Hepatocyte (in vitro differentiated cells): Measurements from ENCODE around the gene MKRN2. TPM values are rescaled to one million over a fixed set of nuclear protein-coding genes. Genes with fewer than 3 reads are reported as not detected.

Experiments
- DNase-seq: peaks from one replicate; pipeline ENCODE4 v3.0.0-alpha.2; 2016; ENCODE audit warnings: low spot score
- H2AFZ ChIP-seq: fragments of 200-600 bp; sonication (generic); 2 replicates; pipeline ENCODE4 v1.6.0; 2016; ENCODE audit warnings: antibody characterized with exemption, mild to moderate bottlenecking
- H3K27ac ChIP-seq: fragments of 200-600 bp; sonication (generic); 2 replicates; pipeline ENCODE4 v1.5.1; 2016; ENCODE audit warnings: mild to moderate bottlenecking
- H3K27me3 ChIP-seq: fragments of 200-600 bp; sonication (generic); 2 replicates; pipeline ENCODE4 v1.6.1; 2016
- H3K36me3 ChIP-seq: fragments of 200-600 bp; sonication (generic); replicated peaks from 2 replicates; pipeline ENCODE4 v1.5.1; 2016; ENCODE audit warnings: low read depth; ENCODE audit not compliant: insufficient read depth
- H3K4me1 ChIP-seq: fragments of 200-600 bp; sonication (generic); 2 replicates; pipeline ENCODE4 v1.5.1; 2016; ENCODE audit warnings: mild to moderate bottlenecking, moderate library complexity; ENCODE audit not compliant: insufficient read depth
- H3K4me2 ChIP-seq: fragments of 200-600 bp; sonication (generic); 2 replicates; pipeline ENCODE4 v1.6.0; 2016
- H3K4me3 ChIP-seq: fragments of 200-600 bp; sonication (generic); 2 replicates; pipeline ENCODE4 v1.5.1; 2016; ENCODE audit warnings: mild to moderate bottlenecking
- H3K79me2 ChIP-seq: fragments of 200-600 bp; sonication (generic); 2 replicates; pipeline ENCODE4 v1.6.0; 2017; ENCODE audit warnings: mild to moderate bottlenecking
- H3K9me2 ChIP-seq: fragments of 200-600 bp; sonication (generic); replicated peaks from 2 replicates; pipeline ENCODE4 v1.6.0; 2017; ENCODE audit warnings: mild to moderate bottlenecking; ENCODE audit not compliant: insufficient read depth
- H3K9me3 ChIP-seq: fragments of 200-600 bp; sonication (generic); 2 replicates; pipeline ENCODE4 v1.5.1; 2016; ENCODE audit warnings: low read depth, mild to moderate bottlenecking
- H4K20me1 ChIP-seq: fragments of 200-600 bp; sonication (generic); 2 replicates; pipeline ENCODE4 v1.6.0; 2016; ENCODE audit warnings: mild to moderate bottlenecking; ENCODE audit not compliant: insufficient read depth, poor library complexity, severe bottlenecking
- EZH2 ChIP-seq: fragments of 200-600 bp; sonication (generic); IDR thresholded peaks from 2 replicates; pipeline ENCODE4 v1.6.1; 2016; ENCODE audit warnings: antibody characterized with exemption, mild to moderate bottlenecking, borderline replicate concordance
- EZH2phosphoT487 ChIP-seq: fragments of 200-600 bp; sonication (generic); IDR thresholded peaks from one replicate; pipeline ENCODE4 v1.6.1; 2018; ENCODE audit warnings: antibody characterized with exemption, mild to moderate bottlenecking, low read depth, moderate library complexity; ENCODE audit not compliant: unreplicated experiment, severe bottlenecking
- WGBS: methylation state at CpG from one replicate; pipeline ENCODE4 v1.1.6; 2016; ENCODE audit warnings: low lambda C conversion rate; ENCODE audit errors: missing lambda C conversion rate; 5-methylcytosine and 5-hydroxymethylcytosine counted together
- polyA plus RNA-seq: library from polyadenylated mRNA; unstranded; fragments of >200 nt; fragmentation: Nextera tagmentation; extraction: Ambion mirVana; gene quantifications from 2 replicates; pipeline ENCODE4 v1.2.1, GENCODE V29; 2016
- total RNA-seq: library from RNA; depleted of rRNA; stranded (reverse); fragments of >200 nt; gene quantifications from 2 replicates; pipeline ENCODE4 v1.2.3, GENCODE V29; 2014
- TF ChIP-seq, protein P1 (sequence below): fragments of 200-600 bp; sonication (generic); IDR thresholded peaks from 2 replicates; pipeline ENCODE4 v1.5.1; 2016; ENCODE audit warnings: antibody characterized with exemption, mild to moderate bottlenecking; ENCODE audit not compliant: poor library complexity

Gene MKRN2
- total and polyA plus RNA-seq, 2 experiments from 2014 or later = 22.6 to 30.1 TPM

DNA sequence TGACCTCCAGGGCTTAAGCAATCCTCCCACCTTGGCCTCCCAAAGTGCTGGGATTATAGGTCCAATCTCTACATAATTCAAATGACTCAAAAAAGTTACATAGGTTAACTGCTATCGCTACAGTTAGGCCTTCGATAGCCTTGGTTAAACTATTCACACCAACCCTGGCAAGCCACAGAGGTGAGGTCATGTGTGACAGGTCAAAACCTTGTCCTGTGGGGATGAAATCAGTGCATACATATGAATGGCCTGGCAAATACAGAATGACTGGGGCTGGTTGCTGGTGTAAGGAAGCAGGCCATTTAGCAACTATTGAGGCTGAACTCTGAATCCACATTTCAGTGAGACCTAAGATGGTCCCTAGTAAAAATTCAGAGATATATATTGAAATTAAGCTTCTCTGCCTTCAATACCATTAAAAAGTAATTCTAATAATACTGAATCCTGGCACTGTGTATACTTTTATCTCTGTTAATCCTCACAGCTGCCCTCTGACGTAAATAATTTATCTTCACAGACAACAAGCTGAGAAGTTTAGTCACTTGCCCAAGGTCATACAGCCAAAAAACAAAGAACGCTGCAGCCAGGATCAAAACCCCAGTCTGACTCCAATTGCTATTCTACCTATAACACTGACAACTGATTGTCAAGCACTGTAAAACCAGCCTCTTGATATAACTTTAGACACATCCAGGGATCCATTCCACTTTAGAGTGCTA, 35.3 kb downstream of the MKRN2 start:
- no peak overlapping the region for H3K4me2 ChIP-seq
- H3K9me3 ChIP-seq = no peaks in the 10 kb centered on the region
- H3K4me3 ChIP-seq = no peak overlapping the region
- no peak overlapping the region for H3K27ac ChIP-seq
- H2AFZ ChIP-seq = no peak overlapping the region
- DNase-seq = no peak
- H3K36me3 ChIP-seq = no peaks in the 10 kb centered on the region
- no peaks in the 10 kb centered on the region for H3K4me1 ChIP-seq
- H4K20me1 ChIP-seq = no peaks in the 10 kb centered on the region
- no peaks in the 10 kb centered on the region for H3K9me2 ChIP-seq
- WGBS = 88% methylated on average over 4 of the region's 4 CpGs
- no peaks in the 10 kb centered on the region for H3K27me3 ChIP-seq
- TF ChIP-seq EZH2phosphoT487 = no peak
- TF ChIP-seq, protein P1, sequence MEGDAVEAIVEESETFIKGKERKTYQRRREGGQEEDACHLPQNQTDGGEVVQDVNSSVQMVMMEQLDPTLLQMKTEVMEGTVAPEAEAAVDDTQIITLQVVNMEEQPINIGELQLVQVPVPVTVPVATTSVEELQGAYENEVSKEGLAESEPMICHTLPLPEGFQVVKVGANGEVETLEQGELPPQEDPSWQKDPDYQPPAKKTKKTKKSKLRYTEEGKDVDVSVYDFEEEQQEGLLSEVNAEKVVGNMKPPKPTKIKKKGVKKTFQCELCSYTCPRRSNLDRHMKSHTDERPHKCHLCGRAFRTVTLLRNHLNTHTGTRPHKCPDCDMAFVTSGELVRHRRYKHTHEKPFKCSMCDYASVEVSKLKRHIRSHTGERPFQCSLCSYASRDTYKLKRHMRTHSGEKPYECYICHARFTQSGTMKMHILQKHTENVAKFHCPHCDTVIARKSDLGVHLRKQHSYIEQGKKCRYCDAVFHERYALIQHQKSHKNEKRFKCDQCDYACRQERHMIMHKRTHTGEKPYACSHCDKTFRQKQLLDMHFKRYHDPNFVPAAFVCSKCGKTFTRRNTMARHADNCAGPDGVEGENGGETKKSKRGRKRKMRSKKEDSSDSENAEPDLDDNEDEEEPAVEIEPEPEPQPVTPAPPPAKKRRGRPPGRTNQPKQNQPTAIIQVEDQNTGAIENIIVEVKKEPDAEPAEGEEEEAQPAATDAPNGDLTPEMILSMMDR = no peak
- TF ChIP-seq EZH2 = no peak
- peaks cover 2% of the 10 kb centered on the region for H3K79me2 ChIP-seq

GRCh38 chr3:12593473-12593872, 36.6 kb downstream of the MKRN2 start:
- Histone ChIP-seq H3K27me3 (no peaks in the 10 kb centered on the region), H3K4me1 (no peaks in the 10 kb centered on the region), H2AFZ (no peak overlapping the region), H3K4me3 (no peak overlapping the region), H3K4me2 (no peak overlapping the region), H4K20me1 (no peaks in the 10 kb centered on the region), H3K36me3 (peaks cover 6% of the 10 kb centered on the region), H3K27ac (no peak overlapping the region), H3K9me3 (no peaks in the 10 kb centered on the region), H3K9me2 (no peaks in the 10 kb centered on the region), H3K79me2 (no peaks in the 10 kb centered on the region)
- DNase-seq = no peak
- WGBS = 99% methylated on average over 3 of the region's 3 CpGs
- TF ChIP-seq, protein P1 = no peak
- TF ChIP-seq EZH2phosphoT487 (no peak), EZH2 (no peak)

- Histone ChIP-seq H2AFZ (no peak overlapping the region), H3K79me2 (peaks cover 19% of the 10 kb centered on the region), H3K36me3 (peaks cover 6% of the 10 kb centered on the region), H3K4me2 (no peak overlapping the region), H3K4me3 (no peak overlapping the region), H3K4me1 (no peaks in the 10 kb centered on the region), H3K9me2 (no peaks in the 10 kb centered on the region), H3K9me3 (no peaks in the 10 kb centered on the region), H3K27ac (no peak overlapping the region), H3K27me3 (no peaks in the 10 kb centered on the region), H4K20me1 (peaks cover 4% of the 10 kb centered on the region)
- TF ChIP-seq, protein P1 = no peak
- no peak for TF ChIP-seq EZH2phosphoT487
- DNase-seq = no peak
These were observed 42.0 kb downstream of the MKRN2 start for GRCh38 chr3:12598890-12599289.
